ENCODE results near the gene LAMTOR1.

LAMTOR1 gene

DNA sequence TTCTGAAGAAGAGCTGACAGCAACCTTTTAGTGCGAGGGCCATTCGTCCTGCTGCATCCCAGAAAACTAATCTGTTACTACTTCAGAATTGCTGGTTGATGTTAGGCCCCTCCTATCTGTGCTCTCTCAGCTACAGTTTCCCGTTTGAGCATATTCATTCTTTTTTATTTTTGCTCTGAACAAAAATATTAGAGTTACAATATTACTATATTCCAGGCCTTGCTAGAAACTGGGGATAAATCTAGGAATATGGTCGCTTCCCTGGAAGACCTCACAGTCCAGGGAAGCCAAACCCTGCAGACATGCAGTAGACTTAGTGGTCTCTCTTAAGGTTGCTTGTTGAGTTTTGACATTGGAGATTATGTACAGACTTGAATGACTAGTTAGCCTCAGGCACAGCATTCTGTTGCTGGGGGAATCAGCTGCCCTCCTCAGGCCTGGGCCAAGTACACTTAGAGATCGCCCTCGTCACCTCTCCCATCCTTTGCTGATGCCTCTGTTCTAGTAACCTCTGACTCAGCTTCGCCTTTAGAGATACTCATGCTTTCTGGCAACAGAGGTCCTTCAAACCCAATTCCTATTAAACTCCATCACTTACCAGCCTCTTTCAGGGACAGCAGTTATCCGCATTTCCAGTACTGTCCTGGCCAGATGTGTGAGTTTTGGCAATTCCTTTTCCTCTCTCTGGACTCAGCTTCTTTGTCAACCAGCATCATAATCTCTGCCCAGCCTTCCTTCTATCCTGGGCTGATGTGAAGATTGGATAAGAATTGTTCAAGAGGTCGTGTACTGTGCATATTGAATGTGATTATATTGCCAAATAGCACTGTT, 10.1 kb upstream of the LAMTOR1 start:
- Histone ChIP-seq H3K9ac (ENCODE audit: low read length) (peak overlapping the region; percentile 80), H3K79me2 (ENCODE audit: insufficient read depth, low read length) (no peaks in the 10 kb centered on the region; the same call in 1 of the 2 replicates), H3F3A (ENCODE audit: insufficient read depth) (no peaks in the 10 kb centered on the region; the same call in 1 of the 2 replicates), H3K4me3 (ENCODE audit: insufficient read depth, low read length, poor library complexity, severe bottlenecking) (peak overlapping the region; percentile 75), H3K9me3 (ENCODE audit: insufficient read depth, low read length) (no peaks in the 10 kb centered on the region), H3K9me2 (replicated peaks; ENCODE audit: insufficient read depth, low read length) (no peaks in the 10 kb centered on the region), H3K27me3 (ENCODE audit: low read length) (no peaks in the 10 kb centered on the region), H3K27ac (ENCODE audit: low read depth, low read length) (peak overlapping the region; percentile 85), H2AFZ (ENCODE audit: low read depth, low read length, severe bottlenecking) (peak overlapping the region; percentile 60), H3K36me3 (ENCODE audit: low read length) (no peaks in the 10 kb centered on the region), H3K4me2 (ENCODE audit: low read depth, low read length, poor library complexity, severe bottlenecking) (peak overlapping the region; percentile 74), H4K20me1 (ENCODE audit: low read depth, low read length) (no peaks in the 10 kb centered on the region)
- TF ChIP-seq, protein P1, sequence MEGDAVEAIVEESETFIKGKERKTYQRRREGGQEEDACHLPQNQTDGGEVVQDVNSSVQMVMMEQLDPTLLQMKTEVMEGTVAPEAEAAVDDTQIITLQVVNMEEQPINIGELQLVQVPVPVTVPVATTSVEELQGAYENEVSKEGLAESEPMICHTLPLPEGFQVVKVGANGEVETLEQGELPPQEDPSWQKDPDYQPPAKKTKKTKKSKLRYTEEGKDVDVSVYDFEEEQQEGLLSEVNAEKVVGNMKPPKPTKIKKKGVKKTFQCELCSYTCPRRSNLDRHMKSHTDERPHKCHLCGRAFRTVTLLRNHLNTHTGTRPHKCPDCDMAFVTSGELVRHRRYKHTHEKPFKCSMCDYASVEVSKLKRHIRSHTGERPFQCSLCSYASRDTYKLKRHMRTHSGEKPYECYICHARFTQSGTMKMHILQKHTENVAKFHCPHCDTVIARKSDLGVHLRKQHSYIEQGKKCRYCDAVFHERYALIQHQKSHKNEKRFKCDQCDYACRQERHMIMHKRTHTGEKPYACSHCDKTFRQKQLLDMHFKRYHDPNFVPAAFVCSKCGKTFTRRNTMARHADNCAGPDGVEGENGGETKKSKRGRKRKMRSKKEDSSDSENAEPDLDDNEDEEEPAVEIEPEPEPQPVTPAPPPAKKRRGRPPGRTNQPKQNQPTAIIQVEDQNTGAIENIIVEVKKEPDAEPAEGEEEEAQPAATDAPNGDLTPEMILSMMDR (IDR thresholded peaks at IDR 0.05; ENCODE audit: insufficient read depth, low read length, poor library complexity, severe bottlenecking): no peak
- TF ChIP-seq EZH2phosphoT487 (conservative IDR thresholded peaks at IDR 0.05; ENCODE audit: low read length): no peak

DNA sequence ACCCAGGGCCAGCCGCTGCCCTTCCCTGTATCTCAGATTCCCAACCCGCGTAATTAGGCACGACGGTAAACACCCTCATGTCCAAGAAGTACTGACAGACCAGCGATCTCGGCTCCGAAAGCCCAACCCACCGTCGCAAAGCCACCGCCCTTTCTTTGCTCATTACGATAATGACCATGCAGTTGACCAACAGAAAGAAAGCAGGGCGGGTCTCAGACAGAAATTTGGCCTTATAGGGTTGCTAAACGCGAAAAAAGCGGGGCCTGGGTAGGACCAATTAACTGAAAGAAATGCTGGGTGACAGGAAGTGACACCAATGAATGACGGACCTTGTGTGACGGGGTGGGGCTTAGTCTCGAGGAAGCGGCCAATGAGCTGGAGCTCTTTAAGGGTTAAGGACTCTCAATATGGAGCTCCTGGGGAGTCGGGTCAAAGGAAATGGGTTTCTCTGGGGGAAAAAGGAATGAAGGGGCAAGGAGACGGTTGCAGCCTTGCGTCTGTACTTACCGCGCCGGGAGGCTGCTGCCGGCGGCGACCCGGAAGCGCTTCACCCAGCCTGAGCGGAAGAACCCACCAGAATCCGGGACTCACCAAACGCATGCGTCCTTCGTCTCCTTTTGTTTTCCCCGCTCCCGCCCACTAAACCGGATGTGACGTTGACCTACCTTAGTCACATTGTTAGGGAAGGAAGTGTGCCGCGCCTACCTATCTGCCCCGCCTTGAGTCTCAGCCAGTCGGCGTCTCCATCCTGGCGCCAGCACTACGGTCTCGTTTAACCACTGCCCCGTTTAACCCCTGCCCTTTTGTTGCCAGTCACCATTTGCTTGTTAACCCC, 9.3 kb upstream of the LAMTOR1 start, which contains the start of gene ANAPC15:
TSS of gene ANAPC15 (minus strand) at position 553 of the 835 bp plus-strand sequence. CDS start 1,419 bp downstream, outside the sequence.
- Histone ChIP-seq H3K4me2 (ENCODE audit: low read depth, low read length, poor library complexity, severe bottlenecking) (peak within 1 kb of the TSS; percentile 97), H3K27ac (ENCODE audit: low read depth, low read length) (peak within 1 kb of the TSS; percentile 85), H2AFZ (ENCODE audit: low read depth, low read length, severe bottlenecking) (peak within 1 kb of the TSS; percentile 60), H3K9me3 (ENCODE audit: insufficient read depth, low read length) (no peaks in the 10 kb centered on the region), H3F3A (ENCODE audit: insufficient read depth) (no peaks in the 10 kb centered on the region; the same call in 1 of the 2 replicates), H3K9me2 (replicated peaks; ENCODE audit: insufficient read depth, low read length) (no peaks in the 10 kb centered on the region), H4K20me1 (ENCODE audit: low read depth, low read length) (no peaks in the 10 kb centered on the region), H3K4me3 (ENCODE audit: insufficient read depth, low read length, poor library complexity, severe bottlenecking) (peak within 1 kb of the TSS; percentile 75), H3K27me3 (ENCODE audit: low read length) (no peaks in the 10 kb centered on the region), H3K36me3 (ENCODE audit: low read length) (no peaks in the 10 kb centered on the region), H3K79me2 (ENCODE audit: insufficient read depth, low read length) (no peaks in the 10 kb centered on the region; the same call in 1 of the 2 replicates), H3K9ac (ENCODE audit: low read length) (peak within 1 kb of the TSS; percentile 80)
- TF ChIP-seq, protein P1 (IDR thresholded peaks at IDR 0.05; ENCODE audit: insufficient read depth, low read length, poor library complexity, severe bottlenecking): no peak
- no peak for TF ChIP-seq EZH2phosphoT487 (conservative IDR thresholded peaks at IDR 0.05; ENCODE audit: low read length)

DNA sequence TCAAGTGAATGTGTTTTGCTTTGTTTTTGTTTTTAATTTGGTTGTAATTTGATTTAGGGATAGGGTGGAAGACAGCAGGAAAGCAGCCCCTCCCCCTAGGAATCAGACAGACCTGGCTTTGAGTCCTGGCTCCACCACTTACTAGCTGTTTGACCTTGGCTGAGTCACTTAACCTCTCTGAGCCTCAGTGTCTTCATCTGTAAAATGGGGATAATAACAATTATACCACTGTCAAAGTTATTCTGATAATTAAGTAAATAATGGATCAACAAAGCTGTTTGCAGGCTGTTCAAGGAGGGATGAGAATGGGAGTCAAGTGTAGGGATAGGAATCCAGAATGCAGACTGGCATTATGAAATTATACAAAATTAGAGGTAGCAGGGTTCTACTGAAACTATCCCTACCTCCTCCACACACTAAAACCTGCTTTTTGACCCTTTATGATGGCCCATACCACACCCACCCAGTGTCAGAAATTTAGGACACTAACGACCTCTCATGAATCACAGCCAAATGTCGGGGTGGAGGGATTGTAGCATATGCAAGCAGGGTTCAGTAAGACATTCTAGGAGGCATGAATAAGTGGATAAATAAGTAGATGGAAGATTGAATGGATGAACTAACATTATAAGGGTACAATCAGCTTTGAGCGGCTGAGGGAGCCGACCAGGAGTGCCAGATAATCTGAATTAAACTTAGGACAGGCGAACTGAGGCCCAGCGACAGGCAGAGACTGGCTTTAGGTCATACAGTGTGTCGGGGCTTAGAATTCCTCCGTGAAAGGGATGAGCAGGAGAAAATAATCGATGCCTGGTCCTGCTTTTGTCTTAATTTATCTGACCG, 8.4 kb upstream of the LAMTOR1 start:
- H4K20me1 ChIP-seq (ENCODE audit: low read depth, low read length): no peaks in the 10 kb centered on the region
- peak overlapping the region; percentile 85 for H3K27ac ChIP-seq (ENCODE audit: low read depth, low read length)
- no peaks in the 10 kb centered on the region for H3K36me3 ChIP-seq (ENCODE audit: low read length)
- peak overlapping the region; percentile 80 for H3K9ac ChIP-seq (ENCODE audit: low read length)
- H3K27me3 ChIP-seq (ENCODE audit: low read length): no peaks in the 10 kb centered on the region
- no peaks in the 10 kb centered on the region for H3K9me2 ChIP-seq (replicated peaks; ENCODE audit: insufficient read depth, low read length)
- TF ChIP-seq EZH2phosphoT487 (conservative IDR thresholded peaks at IDR 0.05; ENCODE audit: low read length): no peak
- TF ChIP-seq, protein P1 (IDR thresholded peaks at IDR 0.05; ENCODE audit: insufficient read depth, low read length, poor library complexity, severe bottlenecking): no peak
- peak overlapping the region; percentile 75 for H3K4me3 ChIP-seq (ENCODE audit: insufficient read depth, low read length, poor library complexity, severe bottlenecking)
- peak overlapping the region; percentile 97 for H3K4me2 ChIP-seq (ENCODE audit: low read depth, low read length, poor library complexity, severe bottlenecking)
- H3F3A ChIP-seq (ENCODE audit: insufficient read depth): no peaks in the 10 kb centered on the region; the same call in 1 of the 2 replicates
- H2AFZ ChIP-seq (ENCODE audit: low read depth, low read length, severe bottlenecking): no peak overlapping the region
- H3K79me2 ChIP-seq (ENCODE audit: insufficient read depth, low read length): no peaks in the 10 kb centered on the region; the same call in 1 of the 2 replicates
- H3K9me3 ChIP-seq (ENCODE audit: insufficient read depth, low read length): no peaks in the 10 kb centered on the region

Measured in SU-DHL-6 (cell line).